ENCODE measurements around the gene SLC39A11.

Gene SLC39A11

DNA sequence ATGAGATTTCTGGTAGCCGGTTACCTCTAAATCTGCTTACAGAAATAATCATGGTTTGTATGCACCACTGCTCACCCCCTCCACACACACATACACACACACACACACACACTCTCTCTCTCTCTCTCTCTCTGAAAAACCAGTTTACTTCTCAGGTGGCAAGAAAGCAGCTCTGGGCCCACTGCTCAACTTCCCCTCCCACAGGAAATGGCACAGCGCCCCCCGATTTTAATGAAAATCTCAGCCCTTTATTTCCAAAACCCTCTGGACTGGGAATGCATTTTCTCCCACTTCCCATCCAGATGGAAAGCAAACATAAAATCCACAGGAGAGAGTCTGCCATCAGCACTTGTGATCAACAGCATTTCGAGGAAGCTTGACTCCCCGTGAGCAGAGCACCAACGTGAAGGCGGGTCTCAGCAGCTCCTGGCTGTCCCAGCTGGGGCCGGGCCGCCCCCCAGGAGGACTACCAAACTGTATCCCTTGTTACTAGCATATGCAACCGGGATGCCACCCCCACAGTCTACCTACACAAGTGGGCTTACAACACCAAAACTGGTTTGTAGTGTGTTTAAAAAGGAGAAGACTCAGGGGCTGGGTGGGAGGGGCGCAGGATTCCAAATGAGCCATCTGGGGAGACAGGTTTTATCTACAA is 121.1 kb downstream of the SLC39A11 start:
- DNase-seq: no peak

DNA sequence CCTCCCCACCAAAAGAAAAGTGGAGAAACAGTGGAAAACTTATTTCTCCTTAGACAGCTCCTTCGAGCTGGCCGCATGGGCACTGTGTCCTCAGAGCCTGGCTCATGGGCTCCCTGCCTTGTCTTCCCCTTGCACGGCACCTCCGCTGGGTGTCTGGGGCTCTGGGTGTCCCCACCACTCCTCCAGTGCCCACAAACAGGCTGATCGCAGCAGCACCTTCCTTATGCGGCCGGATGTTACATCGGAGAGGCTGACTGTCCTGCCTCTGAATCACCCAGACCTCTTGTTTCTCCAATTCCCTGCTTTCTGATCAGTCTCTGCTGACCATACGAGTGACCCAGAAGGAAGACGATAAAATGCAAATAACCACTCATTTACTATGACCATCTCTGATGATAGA is 121.7 kb downstream of the SLC39A11 start:
- DNase-seq: no peak

DNA sequence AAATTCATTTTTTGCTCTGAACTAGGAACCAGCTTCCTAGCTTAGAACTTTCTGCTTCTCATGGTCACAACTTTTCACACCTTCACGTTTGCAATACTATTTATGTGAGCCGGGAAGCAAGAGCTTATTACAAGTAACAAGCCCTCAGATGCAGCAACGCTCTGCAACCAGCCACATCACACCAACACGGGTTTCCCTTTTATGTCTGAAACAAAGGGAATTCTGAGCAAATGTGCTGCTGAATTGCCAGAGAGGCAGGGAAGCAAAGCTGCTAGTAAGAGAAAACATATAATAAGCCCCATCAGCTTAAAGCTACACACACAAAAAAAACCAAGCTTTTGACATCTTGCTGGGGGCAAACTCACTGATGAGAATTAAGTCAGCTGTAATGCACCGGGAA is 122.2 kb downstream of the SLC39A11 start:
- DNase-seq: no peak

DNA sequence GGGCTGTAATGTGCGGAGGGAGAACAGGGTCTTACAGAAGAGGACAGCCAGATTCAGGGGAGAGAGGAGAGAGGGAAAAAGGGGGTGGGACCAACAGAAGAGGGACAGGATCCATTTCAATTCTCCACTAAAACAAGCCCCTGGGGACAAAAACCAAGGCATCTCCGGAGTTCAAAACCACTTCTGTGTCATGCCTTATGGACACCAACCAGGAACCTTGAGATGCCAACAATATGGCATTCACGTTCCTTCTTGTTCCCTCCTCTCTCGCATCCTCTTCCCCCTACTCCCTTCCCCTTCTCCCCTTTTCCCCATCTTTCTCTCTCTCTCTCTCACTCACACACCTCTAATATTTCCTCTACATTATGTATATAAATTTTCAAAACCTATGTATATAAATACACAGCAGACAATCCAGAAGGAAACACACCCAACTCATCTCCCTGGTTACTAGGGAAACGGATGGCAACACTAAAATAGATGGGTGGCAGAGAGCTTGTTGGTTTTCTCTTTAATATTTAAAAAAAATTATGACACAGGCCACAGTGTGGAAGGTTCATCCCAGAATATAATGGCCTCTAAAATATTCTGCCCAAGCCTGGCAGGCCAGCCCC is 123.1 kb downstream of the SLC39A11 start:
- DNase-seq: no peak

DNA sequence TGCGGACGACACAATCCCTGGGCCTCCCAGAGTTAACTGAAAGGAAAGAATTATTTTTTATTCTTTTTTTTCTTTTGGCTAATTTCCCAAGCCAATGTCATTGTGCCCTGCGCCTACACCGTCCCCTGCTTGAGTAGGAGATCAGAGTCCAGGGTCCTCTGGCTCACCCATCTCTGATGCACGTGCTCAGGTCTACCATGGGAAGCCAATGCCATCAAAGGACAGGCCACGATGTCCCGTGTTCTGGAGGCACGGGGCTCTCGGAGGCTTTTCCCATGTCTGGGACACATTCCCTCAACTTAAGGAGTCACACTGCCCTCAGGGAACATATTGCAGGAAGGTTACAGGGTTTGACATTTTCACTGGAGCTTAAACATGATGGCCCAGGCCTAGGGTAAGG is 123.7 kb downstream of the SLC39A11 start:
- DNase-seq: no peak

DNA sequence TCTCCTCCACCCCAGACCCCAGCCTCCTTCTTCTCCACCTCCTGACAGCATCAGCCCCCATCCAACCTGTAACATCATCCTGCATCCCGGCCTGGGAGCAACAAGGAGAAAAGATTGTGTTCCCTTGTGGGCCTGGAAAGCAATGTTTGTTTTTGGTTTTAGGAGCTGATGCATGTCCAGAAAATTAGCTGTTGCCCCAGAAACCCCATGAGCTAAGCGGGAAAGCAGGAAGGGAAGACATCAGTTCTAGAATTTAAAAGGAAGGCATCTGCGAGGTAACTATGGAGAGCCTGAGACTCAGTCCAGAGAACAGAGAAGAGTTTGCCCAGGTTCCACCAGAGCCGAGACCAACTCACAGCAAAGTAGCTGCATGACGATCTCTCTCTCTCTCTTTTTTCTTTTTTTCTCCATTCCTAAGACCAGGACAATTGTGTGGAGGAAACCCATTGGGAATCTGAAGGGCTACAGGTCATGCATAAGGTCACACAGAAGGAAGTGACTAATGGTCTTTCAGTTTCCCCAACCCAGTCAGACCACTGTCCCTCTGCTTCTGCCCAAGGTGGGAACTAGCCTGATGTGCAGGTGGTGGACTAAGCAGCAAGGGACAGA is 124.4 kb downstream of the SLC39A11 start:
- no peak for DNase-seq

DNA sequence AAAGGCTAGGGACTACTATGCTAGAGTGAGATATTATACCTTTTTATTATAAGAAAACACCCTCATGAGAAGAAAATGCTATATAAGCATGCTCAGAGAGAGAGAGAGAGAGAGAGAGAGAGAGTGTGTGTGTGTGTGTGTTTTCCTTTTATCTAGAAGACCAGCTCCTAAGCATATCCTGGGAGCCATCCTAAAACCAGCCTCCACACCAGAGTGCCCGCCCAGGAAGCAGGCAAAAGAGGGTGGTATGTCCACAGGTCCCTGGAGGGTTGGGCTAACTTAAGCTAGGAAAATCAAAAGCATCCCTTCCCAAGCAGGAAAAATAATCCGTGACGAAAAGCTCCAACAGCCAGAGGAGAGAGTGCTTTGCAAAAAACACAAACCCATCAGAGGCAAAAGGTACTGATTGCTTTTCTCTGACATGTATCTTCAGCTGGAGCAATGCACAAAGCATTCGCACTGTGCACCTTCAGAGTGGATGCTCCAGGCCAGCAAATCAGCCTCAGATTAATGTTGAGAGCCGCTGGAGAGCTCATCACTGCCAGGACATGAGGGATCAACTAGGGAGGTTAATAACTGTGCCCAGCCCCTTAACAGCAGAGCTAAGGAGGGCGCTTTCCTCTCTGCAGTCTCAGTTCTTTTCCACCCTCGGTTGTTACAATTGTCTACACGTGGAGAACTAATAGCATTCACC is 125.1 kb downstream of the SLC39A11 start:
- DNase-seq: no peak

DNA sequence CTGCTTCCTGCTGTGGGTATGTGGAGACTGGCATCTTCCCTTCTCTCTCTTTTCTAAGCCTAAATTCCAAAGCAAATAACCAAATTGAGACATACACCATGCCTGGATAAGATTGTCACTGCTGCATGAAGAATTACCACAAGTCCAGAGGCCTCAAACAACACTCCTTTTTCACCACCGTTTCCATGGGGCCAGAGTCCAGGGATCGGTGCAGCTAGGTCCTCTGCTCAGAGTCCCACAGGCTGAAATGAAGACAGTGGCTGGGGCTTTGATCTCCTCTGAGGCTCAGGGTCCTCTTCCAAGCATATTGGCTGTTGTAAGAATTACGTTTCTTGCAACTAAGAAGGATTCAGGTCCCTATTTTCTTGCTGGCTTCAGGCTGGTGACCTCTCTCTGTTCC is 130.4 kb downstream of the SLC39A11 start:
- no peak for DNase-seq

DNA sequence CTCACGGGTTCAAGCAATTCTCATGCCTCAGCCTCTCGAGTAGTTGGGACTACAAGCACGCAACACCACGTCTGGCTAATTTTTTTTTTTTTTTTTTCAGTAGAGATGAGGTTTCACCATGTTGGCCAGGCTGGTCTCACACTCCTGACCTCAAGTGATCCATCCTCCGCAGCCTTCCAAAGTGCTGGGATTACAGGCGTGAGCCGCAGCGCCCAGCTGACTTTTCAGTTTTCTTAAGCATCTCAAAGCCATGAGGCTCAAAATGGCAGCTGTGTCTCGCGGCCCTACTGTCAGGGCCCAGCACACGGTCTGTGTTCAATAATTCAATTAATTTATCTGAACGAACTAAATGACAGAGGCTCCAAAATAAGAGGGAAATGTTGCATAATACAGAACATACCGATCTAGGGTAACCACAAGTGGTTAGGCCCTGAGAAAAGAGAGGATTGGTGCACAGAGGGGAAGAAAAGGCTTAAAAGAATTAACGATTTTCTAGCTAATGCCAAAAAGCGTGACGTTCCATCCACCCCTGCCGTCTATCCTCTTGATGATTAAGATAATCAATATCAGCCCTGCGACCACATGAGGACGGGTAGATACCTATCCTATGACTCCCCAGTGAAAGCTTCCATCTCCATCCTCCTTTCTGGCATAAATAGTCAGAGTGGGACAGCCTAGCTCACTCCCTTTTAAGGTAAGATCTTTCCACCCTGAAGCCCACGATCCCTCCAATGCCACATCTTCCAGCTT is 136.9 kb downstream of the SLC39A11 start:
- DNase-seq: no peak

DNA sequence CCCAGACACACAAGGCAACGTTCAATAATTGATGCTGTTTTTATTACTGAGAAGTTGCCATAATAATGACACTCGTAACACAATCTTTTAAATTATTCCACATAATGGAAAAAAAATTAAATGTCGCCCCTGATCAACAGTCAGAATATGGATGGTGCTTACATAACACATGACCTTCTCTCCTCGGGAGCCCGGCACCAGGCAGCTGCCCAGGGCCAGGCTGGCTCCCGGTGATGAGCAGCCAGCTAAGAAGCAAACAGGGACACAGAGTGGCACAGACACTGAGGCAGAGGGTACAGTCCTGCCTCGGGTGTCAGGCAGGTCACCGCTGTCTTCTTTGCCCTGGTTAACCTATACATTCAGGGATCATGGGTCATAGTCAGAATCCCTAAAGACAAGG is 137.9 kb downstream of the SLC39A11 start:
- DNase-seq: no peak

DNA sequence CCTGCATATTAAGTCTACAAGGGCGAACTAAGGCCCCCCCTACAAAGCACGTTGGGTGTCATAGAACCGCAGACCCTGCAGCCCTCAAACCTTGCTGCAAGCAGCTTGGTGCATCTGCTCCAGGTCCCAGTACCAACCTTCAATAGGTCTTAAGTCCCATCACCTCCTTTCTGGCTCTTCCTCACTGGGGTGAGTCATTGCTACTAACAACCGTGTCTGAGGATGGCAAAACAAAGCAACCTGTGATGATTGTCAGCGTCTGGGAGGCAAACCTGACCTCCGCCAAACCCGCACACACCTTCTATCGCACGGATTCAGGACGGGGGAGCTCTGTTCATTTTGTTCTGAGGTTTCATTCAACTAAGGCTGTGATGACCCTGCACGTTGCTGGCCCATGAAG is 138.9 kb downstream of the SLC39A11 start:
- no peak for DNase-seq

DNA sequence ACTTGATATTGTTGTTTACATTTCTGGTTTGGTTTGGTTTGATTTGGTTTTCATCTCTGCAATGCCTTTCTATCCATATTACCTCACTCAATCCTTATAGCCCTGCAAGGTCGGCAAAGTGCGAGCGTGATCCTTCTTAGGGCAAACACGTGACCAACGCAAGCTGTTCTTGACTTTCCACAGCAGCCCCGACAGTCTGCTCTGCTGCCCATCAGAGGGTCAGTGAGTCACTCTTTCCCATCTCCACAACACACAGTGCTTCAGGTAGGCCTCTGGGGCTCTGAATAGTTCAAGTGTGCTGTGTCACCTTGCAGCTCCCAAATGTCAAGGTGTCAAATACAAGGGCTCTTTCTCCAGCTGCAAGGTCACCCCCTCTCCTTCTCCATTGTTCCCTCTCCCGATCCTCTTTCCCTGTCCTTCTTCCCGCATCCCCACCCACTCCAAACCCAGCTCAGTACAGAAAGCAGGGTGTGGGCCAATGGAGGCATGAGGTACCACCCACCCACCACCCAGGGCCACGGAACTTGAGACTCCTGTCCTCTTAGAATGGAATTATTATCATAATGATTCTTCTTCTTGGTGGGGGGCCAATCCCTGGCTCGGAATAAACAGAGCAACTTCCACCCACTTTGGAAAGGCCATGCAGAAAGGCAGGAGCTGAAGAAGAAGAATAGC is 139.7 kb downstream of the SLC39A11 start:
- DNase-seq: no peak

DNA sequence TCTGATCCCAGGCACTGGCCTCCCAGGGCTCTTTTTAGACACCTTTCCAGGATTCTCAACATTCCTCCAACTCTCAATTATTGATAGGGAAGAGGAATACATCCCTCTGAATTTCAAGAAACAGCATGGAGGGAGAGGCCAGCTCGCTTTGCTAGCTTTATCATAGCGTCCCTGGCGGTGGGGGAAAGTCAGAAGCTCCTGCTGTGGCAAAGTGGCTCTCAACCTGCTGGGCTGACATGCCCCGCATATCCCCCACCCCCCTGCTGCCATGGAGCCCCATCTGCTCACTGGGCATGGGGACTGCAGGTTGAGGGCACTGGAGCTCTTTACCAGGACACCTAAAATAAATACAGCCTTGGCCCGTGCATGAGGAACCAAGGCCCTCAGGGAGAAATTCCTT is 140.3 kb downstream of the SLC39A11 start:
- DNase-seq: no peak

DNA sequence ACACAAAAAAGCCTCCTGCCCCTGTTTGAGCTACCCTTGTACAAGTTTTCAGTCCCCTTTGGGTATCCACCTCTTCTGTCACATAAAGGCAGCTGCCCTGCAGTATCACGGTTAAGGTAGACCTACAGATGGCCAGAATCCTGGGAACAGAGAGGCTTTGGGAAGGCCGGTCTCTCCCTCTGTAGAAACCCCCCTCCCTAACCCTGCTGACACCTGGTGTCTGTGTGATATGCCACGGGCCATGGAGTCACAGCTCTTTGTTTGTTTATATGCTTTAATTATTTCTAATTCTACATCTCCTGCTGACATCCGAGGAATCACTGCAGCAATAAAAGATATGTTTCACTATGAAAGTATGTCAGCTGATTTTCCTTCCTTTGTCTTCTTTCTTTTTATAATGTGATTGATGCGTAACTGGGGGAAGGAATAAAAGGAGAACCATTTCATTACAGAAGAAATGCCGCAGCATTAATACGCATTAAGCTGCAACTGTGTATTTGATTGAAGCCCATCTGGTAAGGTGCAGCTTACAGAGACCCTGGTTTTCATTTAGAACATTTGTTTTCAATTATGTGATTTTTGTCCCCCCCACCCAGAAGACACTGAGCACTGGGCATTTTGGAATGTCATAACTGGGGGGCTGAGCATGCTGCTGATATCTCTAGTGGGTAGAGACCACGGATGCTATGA is 142.1 kb downstream of the SLC39A11 start:
- DNase-seq: no peak

DNA sequence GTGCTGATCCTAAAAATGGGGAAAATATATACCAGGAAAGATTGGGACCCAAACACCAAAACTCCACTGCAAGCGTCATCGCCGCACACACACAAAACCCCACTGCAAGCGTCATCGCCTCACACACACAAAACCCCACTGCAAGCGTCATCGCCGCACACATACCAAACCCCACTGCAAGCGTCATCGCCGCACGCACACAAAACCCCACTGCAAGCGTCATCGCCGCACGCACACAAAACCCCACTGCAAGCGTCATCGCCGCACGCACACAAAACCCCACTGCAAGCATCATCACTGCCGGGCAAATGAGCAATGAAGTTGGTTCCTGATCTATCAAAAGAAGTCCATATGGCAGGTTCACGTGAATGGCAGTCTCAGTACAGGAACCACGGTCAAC is 144.4 kb downstream of the SLC39A11 start:
- DNase-seq: no peak

DNA sequence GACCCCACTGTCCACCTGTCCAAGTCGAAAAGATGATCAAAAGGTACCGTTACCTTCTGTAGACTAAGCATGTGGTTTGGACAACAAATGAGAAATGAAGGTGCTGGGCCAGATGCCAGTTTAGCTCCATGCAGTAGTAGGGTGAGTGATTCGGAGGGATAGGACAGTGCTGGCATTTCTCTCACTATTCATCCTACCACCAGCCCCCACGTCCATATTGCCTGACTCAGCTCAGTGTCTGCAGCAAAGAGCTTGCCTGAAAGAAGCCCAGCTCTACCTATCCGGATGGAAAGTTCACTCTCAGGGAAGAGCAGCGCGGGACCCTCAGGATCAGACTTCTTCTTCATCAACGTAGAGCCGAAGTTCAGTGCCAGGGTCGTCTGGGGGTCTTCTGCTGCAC is 145.0 kb downstream of the SLC39A11 start:
- no peak for DNase-seq

DNA sequence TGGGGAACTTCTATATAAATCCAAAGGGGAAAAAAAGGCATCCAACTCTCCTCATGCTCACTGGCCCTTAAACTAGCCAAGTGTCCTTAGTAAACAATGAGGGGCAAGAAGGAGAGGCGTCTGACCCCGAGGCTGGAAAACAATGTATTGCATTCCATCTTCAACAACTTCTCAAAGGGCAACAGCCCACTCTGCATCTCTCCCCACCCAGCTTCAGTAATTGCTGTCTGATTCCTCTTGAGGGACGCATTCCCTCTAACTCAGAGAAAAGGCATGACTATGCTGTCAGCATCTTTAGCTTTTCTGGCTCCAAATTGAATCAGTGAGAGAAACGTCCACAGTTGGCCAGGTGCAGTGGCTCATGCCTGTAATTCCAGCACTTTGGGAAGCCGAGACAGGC is 145.8 kb downstream of the SLC39A11 start:
- DNase-seq: no peak

DNA sequence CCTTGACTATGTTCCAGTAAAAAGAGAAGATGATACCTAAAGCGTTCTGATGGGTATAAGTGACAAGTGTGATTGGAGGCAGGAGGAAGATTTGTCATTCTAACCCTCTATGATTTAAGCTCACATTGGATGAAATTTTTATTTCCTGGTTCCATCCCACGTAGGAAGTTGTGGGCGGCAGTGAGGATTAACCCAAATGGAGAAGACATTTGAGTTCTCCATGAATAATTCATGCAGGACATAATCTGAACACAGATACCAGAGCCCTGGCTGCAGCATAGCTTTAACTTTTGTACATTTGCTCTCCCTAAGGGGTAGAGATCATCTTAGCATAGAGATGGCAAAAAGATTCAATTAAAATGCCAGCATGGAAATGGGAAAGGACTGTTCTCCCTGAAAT is 146.3 kb downstream of the SLC39A11 start:
- no peak for DNase-seq

DNA sequence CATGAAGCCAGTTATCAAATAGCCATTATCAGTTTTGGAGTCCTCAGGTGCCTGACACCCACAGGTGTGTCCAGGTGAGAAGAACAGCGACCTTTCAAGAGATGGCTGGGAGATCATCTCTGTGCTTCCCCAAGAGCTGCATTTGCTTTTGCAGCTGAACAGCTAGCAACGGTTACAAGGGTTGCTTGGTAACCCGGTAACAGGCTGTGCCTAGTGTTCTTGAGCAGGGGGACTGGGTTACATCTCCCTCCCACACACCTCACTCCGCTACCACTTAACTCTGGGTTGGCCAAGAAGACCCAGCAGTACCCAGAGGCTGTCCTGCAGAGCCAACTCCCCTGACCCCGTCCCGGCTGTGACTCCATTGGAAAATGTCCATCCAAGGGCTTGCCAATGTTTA is 147.0 kb downstream of the SLC39A11 start:
- DNase-seq: no peak

DNA sequence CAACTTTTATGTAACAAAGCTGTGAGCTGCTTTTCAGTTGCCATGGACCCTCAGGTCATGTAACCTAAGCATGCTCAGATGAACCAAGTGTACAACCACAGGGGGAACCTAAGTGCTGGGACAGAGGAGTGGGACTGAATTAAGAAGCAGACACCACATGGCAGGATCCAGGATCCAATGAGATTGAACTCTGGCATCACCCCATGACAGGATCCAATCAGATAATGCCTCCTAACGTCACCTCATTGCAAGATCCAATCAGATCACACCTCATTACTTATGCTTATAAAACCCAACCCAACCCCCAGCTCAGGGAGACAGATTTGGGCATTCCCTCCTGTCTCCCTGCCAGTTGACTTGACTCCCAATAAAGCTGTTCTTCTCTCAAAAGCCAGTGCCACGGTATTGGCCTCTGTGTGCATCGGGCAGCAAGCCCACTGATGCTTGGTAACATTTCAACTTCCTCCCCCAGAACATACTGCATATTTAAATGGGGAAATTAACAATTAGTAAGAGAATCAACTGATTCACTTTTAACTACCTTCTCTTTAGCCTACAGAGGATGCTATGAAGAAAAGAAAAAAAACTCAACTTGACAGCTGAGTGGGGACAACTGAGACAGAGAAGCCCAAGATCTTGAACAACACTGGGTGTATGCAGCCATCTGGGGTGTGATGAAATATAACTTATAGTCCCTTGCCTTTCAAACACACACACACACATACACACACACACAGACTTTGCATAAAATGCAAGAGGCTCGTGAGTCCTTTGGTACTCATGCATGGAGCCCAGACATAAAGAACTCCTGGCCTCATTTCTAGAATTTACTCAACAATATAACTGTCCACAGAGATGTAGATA is 148.4 kb downstream of the SLC39A11 start:
- no peak for DNase-seq

DNA sequence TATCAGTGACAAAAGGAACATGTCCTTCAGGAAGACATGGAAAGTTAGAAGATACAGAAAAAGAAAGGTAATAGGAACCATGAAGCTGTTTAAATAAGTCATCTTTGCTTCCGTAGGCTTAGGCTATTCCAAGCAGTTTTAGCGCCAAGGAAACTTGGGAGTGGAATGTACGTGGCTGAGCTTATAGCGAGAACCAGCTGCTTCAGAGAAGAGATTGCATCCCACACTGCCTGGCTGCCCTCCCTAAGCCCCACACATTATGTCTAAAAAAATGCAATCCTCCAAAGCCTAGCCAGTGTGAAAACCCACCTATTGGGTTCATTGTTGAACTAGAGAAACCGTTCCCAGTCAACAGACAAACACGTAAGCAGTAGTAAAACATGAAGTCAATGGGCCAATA is 149.9 kb downstream of the SLC39A11 start:
- no peak for DNase-seq
